Nephron progenitor cell (in vitro differentiated cells): ENCODE data around the gene CDK8.

Experiments used
- DNase-seq: peaks from one replicate; pipeline ENCODE4 v3.0.0; 2021
- H3K27ac Mint-ChIP-seq: 2 replicates; pipeline ENCODE4 v1.8.0; 2021; ENCODE audit warnings: mild to moderate bottlenecking, moderate library complexity, mixed read lengths
- H3K27me3 Mint-ChIP-seq: 2 replicates; pipeline ENCODE4 v1.8.0; 2021; ENCODE audit warnings: mild to moderate bottlenecking, low read depth, mixed read lengths; ENCODE audit not compliant: poor library complexity
- H3K36me3 Mint-ChIP-seq: 2 replicates; pipeline ENCODE4 v1.8.0; 2021; ENCODE audit warnings: low read depth, mixed read lengths
- H3K4me1 Mint-ChIP-seq: 2 replicates; pipeline ENCODE4 v1.8.0; 2021; ENCODE audit warnings: mixed read lengths
- H3K4me3 Mint-ChIP-seq: 2 replicates; pipeline ENCODE4 v1.8.0; 2021; ENCODE audit warnings: mild to moderate bottlenecking, moderate library complexity, mixed read lengths
- H3K9me3 Mint-ChIP-seq: 2 replicates; pipeline ENCODE4 v1.8.0; 2021; ENCODE audit warnings: mild to moderate bottlenecking, moderate library complexity, mixed read lengths
- TF ChIP-seq, protein P1 (sequence below): fragments of 200-600 bp; sonication (generic); IDR thresholded peaks from 2 replicates; pipeline ENCODE4 v1.5.0; 2021; ENCODE audit warnings: antibody characterized with exemption

The CDK8 gene

DNA sequence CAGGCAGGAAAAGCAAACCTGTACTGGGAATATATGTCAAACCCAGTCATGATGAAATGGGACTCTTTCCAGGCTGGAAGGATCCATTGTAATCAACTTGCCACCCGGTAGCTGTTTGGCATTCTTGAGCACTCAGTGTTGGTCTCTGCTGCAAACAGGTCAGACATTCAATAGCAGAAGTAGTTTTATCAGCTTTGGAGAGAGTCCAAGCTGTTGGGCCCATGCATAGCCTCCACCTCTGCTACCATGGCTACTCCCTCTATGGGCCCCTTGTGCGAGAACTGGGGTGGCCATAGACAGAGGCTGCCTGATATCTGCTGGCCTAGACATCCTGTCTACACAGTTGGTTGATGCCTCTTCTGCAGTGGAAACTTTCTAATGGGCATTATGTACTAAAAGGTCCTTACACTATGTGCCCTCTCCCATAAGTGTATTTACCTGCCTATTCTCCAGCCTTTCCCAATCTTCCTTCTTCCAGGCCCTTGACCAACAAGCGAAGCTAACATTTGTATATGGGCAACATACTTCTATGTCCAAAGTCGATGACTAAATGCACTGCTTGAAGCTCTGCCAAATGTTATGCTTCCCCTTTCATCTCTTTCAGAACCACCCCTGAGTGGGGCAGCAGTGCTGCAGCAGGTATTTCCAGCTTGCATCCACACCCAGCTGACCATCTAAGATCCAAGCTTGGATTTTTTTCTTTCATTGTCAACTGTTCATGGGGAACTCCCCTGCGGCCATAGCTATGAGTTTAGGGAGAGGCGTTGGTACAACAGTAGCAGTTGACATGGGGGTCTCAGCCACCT, 26.6 kb upstream of the CDK8 start:
- Mint-ChIP-seq H3K4me3 (no peak overlapping the region), H3K4me1 (peaks cover 13% of the 10 kb centered on the region), H3K27me3 (peaks cover 20% of the 10 kb centered on the region), H3K9me3 (no peaks in the 10 kb centered on the region), H3K36me3 (no peaks in the 10 kb centered on the region), H3K27ac (no peak overlapping the region)
- TF ChIP-seq, protein P1, sequence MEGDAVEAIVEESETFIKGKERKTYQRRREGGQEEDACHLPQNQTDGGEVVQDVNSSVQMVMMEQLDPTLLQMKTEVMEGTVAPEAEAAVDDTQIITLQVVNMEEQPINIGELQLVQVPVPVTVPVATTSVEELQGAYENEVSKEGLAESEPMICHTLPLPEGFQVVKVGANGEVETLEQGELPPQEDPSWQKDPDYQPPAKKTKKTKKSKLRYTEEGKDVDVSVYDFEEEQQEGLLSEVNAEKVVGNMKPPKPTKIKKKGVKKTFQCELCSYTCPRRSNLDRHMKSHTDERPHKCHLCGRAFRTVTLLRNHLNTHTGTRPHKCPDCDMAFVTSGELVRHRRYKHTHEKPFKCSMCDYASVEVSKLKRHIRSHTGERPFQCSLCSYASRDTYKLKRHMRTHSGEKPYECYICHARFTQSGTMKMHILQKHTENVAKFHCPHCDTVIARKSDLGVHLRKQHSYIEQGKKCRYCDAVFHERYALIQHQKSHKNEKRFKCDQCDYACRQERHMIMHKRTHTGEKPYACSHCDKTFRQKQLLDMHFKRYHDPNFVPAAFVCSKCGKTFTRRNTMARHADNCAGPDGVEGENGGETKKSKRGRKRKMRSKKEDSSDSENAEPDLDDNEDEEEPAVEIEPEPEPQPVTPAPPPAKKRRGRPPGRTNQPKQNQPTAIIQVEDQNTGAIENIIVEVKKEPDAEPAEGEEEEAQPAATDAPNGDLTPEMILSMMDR: no peak
- no peak for DNase-seq

DNA sequence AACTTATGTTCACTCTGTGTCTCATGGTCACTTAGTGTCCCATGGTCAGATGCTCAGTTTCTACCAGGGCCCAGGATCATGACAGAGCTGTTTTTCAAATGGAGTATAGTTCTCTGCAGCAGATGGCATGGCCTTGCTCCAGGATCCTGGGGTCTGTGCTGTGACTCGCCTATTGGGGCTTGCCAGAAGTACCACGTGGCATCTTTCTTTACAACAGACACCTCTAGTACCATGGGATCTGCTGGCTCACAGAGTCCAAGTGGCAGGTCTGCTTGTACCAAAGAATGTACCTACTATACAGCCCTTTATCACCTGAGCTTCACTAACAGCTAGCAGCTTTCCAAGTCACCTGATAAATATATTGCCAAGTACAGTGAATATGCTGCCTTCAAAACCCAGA, 25.8 kb upstream of the CDK8 start:
- TF ChIP-seq, protein P1: no peak
- no peaks in the 10 kb centered on the region for H3K36me3 Mint-ChIP-seq
- no peak overlapping the region for H3K27ac Mint-ChIP-seq
- H3K27me3 Mint-ChIP-seq: peaks cover 20% of the 10 kb centered on the region
- no peak overlapping the region for H3K4me3 Mint-ChIP-seq
- DNase-seq: no peak
- no peaks in the 10 kb centered on the region for H3K9me3 Mint-ChIP-seq
- H3K4me1 Mint-ChIP-seq: peaks cover 5% of the 10 kb centered on the region

DNA sequence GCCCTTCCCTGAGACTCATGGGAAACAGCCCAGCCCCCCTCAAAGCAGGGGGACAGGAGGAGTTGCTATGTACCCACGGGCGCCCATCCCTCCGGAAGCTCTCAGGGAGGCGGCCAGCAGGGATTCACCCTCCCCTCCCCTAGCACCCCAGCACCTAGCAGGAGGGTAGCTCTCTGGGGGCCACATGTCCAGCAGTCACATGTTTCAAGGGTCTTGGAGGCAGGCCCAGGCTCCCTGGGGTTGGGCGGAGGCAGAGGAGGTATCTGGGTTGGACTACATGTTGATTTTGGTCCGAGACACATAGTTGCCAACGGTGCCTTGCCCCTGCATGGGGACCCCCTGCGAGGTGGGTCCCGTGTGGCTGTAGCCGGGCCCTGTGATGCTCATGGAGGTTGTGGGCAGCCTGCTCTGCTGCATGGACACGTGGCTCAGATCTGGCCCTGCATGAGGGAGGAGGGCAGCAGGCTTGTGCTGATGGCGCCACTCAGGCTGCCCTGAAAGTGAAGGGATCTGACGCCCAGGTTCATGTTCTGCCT, 24.8 kb upstream of the CDK8 start:
- H3K4me1 Mint-ChIP-seq: no peaks in the 10 kb centered on the region
- H3K4me3 Mint-ChIP-seq: no peak overlapping the region
- no peaks in the 10 kb centered on the region for H3K36me3 Mint-ChIP-seq
- no peak overlapping the region for H3K27ac Mint-ChIP-seq
- no peak for DNase-seq
- H3K9me3 Mint-ChIP-seq: no peaks in the 10 kb centered on the region
- H3K27me3 Mint-ChIP-seq: peaks cover 20% of the 10 kb centered on the region
- TF ChIP-seq, protein P1: no peak

DNA sequence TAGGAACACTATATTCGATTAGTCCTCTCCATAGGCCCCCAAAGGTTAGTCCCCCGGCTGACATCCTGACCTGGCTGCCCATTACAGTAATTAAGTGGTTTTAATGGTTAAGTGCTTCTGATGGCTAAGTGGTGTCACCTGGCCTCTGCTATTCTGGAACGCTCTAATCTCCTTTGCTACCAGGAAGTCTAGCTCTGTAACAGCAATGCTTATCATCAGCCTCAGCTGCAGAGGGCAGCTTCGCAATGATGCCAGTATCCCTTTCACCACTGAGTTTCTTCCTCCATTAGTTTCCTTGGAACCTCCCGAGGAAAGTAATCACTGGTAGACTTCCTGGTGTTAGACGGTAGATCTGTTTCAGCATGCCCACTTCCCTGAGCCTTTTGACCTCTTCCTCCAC, 23.2 kb upstream of the CDK8 start:
- Mint-ChIP-seq H3K27ac (peak overlapping the region; percentile 42), H3K27me3 (peaks cover 23% of the 10 kb centered on the region), H3K4me3 (no peak overlapping the region), H3K9me3 (peaks cover 2% of the 10 kb centered on the region), H3K36me3 (no peaks in the 10 kb centered on the region), H3K4me1 (no peaks in the 10 kb centered on the region)
- no peak for DNase-seq
- TF ChIP-seq, protein P1: no peak

DNA sequence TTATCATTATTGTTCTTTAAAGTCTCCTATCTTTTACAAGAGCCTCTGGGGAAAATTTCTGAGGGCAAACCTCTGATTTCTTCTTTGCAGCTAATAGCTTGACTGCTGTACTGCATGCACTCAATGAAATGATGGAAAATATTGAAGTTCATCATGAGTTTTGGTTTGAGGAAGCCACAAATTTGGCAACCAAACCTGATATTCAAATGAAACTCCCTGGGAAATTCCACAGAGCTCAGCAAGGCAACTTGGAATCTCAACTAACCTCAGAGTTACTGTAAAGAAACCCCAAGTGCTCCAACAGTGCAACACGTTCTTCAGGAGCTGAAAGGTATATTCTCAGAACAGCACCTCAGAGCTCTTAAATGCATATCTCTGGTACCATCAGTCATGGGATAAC, 17.6 kb upstream of the CDK8 start:
- H3K36me3 Mint-ChIP-seq: no peaks in the 10 kb centered on the region
- no peaks in the 10 kb centered on the region for H3K4me1 Mint-ChIP-seq
- no peak overlapping the region for H3K27ac Mint-ChIP-seq
- no peak for DNase-seq
- H3K4me3 Mint-ChIP-seq: no peak overlapping the region
- H3K27me3 Mint-ChIP-seq: peaks cover 16% of the 10 kb centered on the region
- TF ChIP-seq, protein P1: no peak
- peaks cover 2% of the 10 kb centered on the region for H3K9me3 Mint-ChIP-seq

DNA sequence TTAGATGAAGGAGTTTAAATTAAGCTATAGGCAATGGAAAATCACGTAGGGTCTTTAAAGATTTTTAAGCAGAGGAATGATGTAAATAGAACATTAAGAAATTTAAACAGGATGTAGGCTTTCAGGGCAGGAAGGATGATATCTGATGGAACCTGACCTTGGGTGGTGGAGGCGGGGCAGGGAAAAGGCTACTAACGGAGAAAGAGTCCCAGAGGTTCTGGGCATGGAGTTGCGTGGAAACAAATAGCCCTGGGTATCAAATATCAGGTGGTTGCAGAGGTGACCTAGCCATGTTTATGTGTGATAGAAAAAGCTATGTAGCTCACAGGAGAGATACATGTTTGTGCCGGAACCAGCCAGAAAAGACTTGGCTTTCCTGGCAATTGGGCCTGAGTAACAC, 7.8 kb upstream of the CDK8 start:
- Mint-ChIP-seq H3K4me3 (no peak overlapping the region), H3K36me3 (no peaks in the 10 kb centered on the region), H3K9me3 (peaks cover 24% of the 10 kb centered on the region), H3K27me3 (peaks cover 19% of the 10 kb centered on the region), H3K4me1 (peaks cover 7% of the 10 kb centered on the region), H3K27ac (no peak overlapping the region)
- TF ChIP-seq, protein P1: no peak
- no peak for DNase-seq
